DND-41 (cell line): ENCODE measurements around the gene SWSAP1.

Experiments
- ATAC-seq: fragments of 200-7000 bp; cut with Tn5 transposase; 3 replicates; pipeline ENCODE4 v1.9.1; 2021; ENCODE audit warnings: low read depth; ENCODE audit not compliant: insufficient read depth
- DNase-seq: peaks from one replicate; pipeline ENCODE4 v3.0.0-alpha.2; 2020
- H2AFZ ChIP-seq: 2 replicates; pipeline ENCODE4 v1.6.0; 2012; ENCODE audit warnings: low read depth, low read length
- H3K27ac ChIP-seq: 2 replicates; pipeline ENCODE4 v1.5.1; 2012; ENCODE audit warnings: low read length, inconsistent platforms
- H3K27me3 ChIP-seq: fragments of 200-600 bp; sonication (generic); 2 replicates; pipeline ENCODE4 v1.6.0; 2012; ENCODE audit warnings: low read length, mild to moderate bottlenecking, inconsistent platforms; ENCODE audit not compliant: insufficient read depth, poor library complexity
- H3K36me3 ChIP-seq: 2 replicates; pipeline ENCODE4 v1.5.1; 2012; ENCODE audit warnings: low read length, inconsistent platforms; ENCODE audit not compliant: insufficient read depth
- H3K4me1 ChIP-seq: 2 replicates; pipeline ENCODE4 v1.5.1; 2012; ENCODE audit warnings: mild to moderate bottlenecking, low read length; ENCODE audit not compliant: insufficient read depth
- H3K4me2 ChIP-seq: 2 replicates; pipeline ENCODE4 v1.6.0; 2012; ENCODE audit warnings: mild to moderate bottlenecking, moderate library complexity, low read length, inconsistent platforms; ENCODE audit not compliant: insufficient read depth
- H3K4me3 ChIP-seq, 2 experiments: fragments of 200-600 bp in 1 of 2; shearing (Covaris generic) in 1 of 2; 2 replicates each; pipeline ENCODE4 v1.5.1; 2012 to 2016; ENCODE audit warnings: inconsistent platforms in 2 of 2, low read length in 2 of 2, mild to moderate bottlenecking in 2 of 2, low read depth in 1 of 2, moderate library complexity in 1 of 2
- H3K79me2 ChIP-seq: 2 replicates; pipeline ENCODE4 v1.6.0; 2012; ENCODE audit warnings: low read length, inconsistent platforms; ENCODE audit not compliant: insufficient read depth
- H3K9ac ChIP-seq: 2 replicates; pipeline ENCODE4 v1.6.0; 2012; ENCODE audit warnings: low read depth, mild to moderate bottlenecking, inconsistent platforms, low read length, moderate library complexity
- H3K9me3 ChIP-seq: 2 replicates; pipeline ENCODE4 v1.5.1; 2012; ENCODE audit warnings: low read length, moderate library complexity, mild to moderate bottlenecking, inconsistent platforms; ENCODE audit not compliant: insufficient read depth, severe bottlenecking
- H4K20me1 ChIP-seq: 2 replicates; pipeline ENCODE4 v1.6.0; 2012; ENCODE audit warnings: low read length; ENCODE audit not compliant: insufficient read depth
- CTCF ChIP-seq: IDR thresholded peaks from 2 replicates; pipeline ENCODE4 v1.5.1; 2012; ENCODE audit warnings: borderline replicate concordance, low read length, moderate library complexity, mild to moderate bottlenecking; ENCODE audit not compliant: poor library complexity, severe bottlenecking; ENCODE audit errors: extremely low read depth
- EZH2 ChIP-seq: IDR thresholded peaks from 3 replicates; pipeline ENCODE4 v1.6.1; 2012; ENCODE audit warnings: borderline replicate concordance, low read depth, mild to moderate bottlenecking, moderate library complexity, low read length, inconsistent platforms; ENCODE audit not compliant: severe bottlenecking

The SWSAP1 gene

GRCh38 chr19:11367528-11367927 lies 6.9 kb upstream of the SWSAP1 start:
- no peak overlapping the region for H2AFZ ChIP-seq
- H3K27ac ChIP-seq: no peak overlapping the region
- no peak overlapping the region for H3K4me2 ChIP-seq
- H3K79me2 ChIP-seq: no peaks in the 10 kb centered on the region
- H4K20me1 ChIP-seq: no peaks in the 10 kb centered on the region
- peaks cover 2% of the 10 kb centered on the region for H3K36me3 ChIP-seq
- no peaks in the 10 kb centered on the region for H3K27me3 ChIP-seq
- ATAC-seq (no peak), DNase-seq (no peak)
- no peaks in the 10 kb centered on the region for H3K9me3 ChIP-seq
- no peak overlapping the region for H3K9ac ChIP-seq
- no peaks in the 10 kb centered on the region for H3K4me1 ChIP-seq
- no peak overlapping the region for H3K4me3 ChIP-seq
- no peak for TF ChIP-seq EZH2
- TF ChIP-seq CTCF: no peak

- TF ChIP-seq CTCF (no peak), EZH2 (no peak)
- Histone ChIP-seq H3K9ac (no peak overlapping the region), H3K9me3 (no peaks in the 10 kb centered on the region), H3K79me2 (peaks cover 9% of the 10 kb centered on the region), H3K4me2 (no peak overlapping the region), H3K4me1 (peaks cover 17% of the 10 kb centered on the region), H3K36me3 (peaks cover 4% of the 10 kb centered on the region), H3K4me3 (no peak overlapping the region), H4K20me1 (no peaks in the 10 kb centered on the region), H2AFZ (no peak overlapping the region), H3K27ac (no peak overlapping the region), H3K27me3 (no peaks in the 10 kb centered on the region)
- DNase-seq (no peak), ATAC-seq (no peak)
Observed at GRCh38 chr19:11370744-11371143, 3.7 kb upstream of the SWSAP1 start.

GRCh38 chr19:11373166-11373884 lies 1.1 kb upstream of the SWSAP1 start:
- Histone ChIP-seq H3K9ac (peak overlapping the region; percentile 78; the same call in 1 of the 2 replicates), H4K20me1 (no peaks in the 10 kb centered on the region), H3K4me3 (peak overlapping the region in 1 of 2 experiments; percentile 73; a peak in 2 of 4 replicates), H2AFZ (peak overlapping the region; percentile 80; the same call in 1 of the 2 replicates), H3K4me1 (peaks cover 42% of the 10 kb centered on the region), H3K36me3 (peaks cover 16% of the 10 kb centered on the region), H3K4me2 (peak overlapping the region; percentile 97), H3K9me3 (no peaks in the 10 kb centered on the region), H3K27me3 (no peaks in the 10 kb centered on the region), H3K27ac (peak overlapping the region; percentile 91; the same call in 1 of the 2 replicates), H3K79me2 (peaks cover 20% of the 10 kb centered on the region)
- DNase-seq (no peak), ATAC-seq (no peak)
- no peak for TF ChIP-seq EZH2
- TF ChIP-seq CTCF: no peak
